Measurements from ENCODE around the gene FAM186B.
A peak's percentile ranks its signal among the peaks of the same experiment; 100 is the strongest.

Gene FAM186B

GRCh38 chr12:49537752-49538509, 67.5 kb downstream of the FAM186B start:
- DNase-seq (ENCODE audit: low read depth in 2 of 2), result peak in 1 of 2 donors; percentile 19

All from stimulated activated CD4-positive, alpha-beta T cell treated with anti-CD3 and anti-CD28 coated beads, Interleukin-4, amount 100 ng/mL, for 48 hours (primary cell).